HepG2 (cell line): ENCODE data around the gene SLC25A22. TPM values are rescaled to one million over a fixed set of nuclear protein-coding genes. Genes with fewer than 3 reads are reported as not detected.

Source experiments
- AKAP8 ChIP-seq: sonication (generic); formaldehyde crosslinking; IDR thresholded peaks from 2 replicates; pipeline ENCODE4 v1.5.1; 2020; ENCODE audit warnings: mild to moderate bottlenecking, missing genetic modification reagents
- ARHGAP35 ChIP-seq: sonication (generic); formaldehyde crosslinking; IDR thresholded peaks from 2 replicates; pipeline ENCODE4 v1.9.0; 2022; ENCODE audit warnings: mild to moderate bottlenecking, inconsistent platforms, moderate library complexity, missing genetic modification reagents, borderline replicate concordance
- ARNT2 ChIP-seq: sonication (generic); formaldehyde crosslinking; IDR thresholded peaks from 2 replicates; pipeline ENCODE4 v1.8.0; 2022; ENCODE audit warnings: mild to moderate bottlenecking, low read depth, missing genetic modification reagents, moderate library complexity
- ATAD3A ChIP-seq: sonication (generic); formaldehyde crosslinking; IDR thresholded peaks from 2 replicates; pipeline ENCODE4 v1.4.0; 2020; ENCODE audit warnings: missing genetic modification reagents
- ATF7-NPFF ChIP-seq: sonication (generic); formaldehyde crosslinking; IDR thresholded peaks from 2 replicates; pipeline ENCODE4 v1.8.1; 2023; ENCODE audit warnings: mild to moderate bottlenecking, low read depth, missing genetic modification reagents, moderate library complexity
- MED1 ChIP-seq: sonication (generic); formaldehyde crosslinking; IDR thresholded peaks from 2 replicates; pipeline ENCODE4 v1.4.0; 2020; ENCODE audit warnings: missing genetic modification reagents
- RBFOX2 ChIP-seq: fragments of 200-400 bp; formaldehyde crosslinking; IDR thresholded peaks from 2 replicates; pipeline ENCODE4 v1.6.1; 2017; ENCODE audit warnings: low read depth, mild to moderate bottlenecking, low read length
- STAG1 ChIP-seq: sonication (generic); formaldehyde crosslinking; IDR thresholded peaks from 2 replicates; pipeline ENCODE4 v1.4.0; 2020; ENCODE audit warnings: missing genetic modification reagents
- ZNF12 ChIP-seq: sonication (generic); formaldehyde crosslinking; IDR thresholded peaks from 2 replicates; pipeline ENCODE4 v1.5.0; 2020; ENCODE audit warnings: missing genetic modification reagents
- ZNF510 ChIP-seq: sonication (generic); formaldehyde crosslinking; IDR thresholded peaks from 2 replicates; pipeline ENCODE4 v1.4.0; 2020; ENCODE audit warnings: low read depth, mild to moderate bottlenecking, missing genetic modification reagents
- ZNF558 ChIP-seq: sonication (generic); formaldehyde crosslinking; IDR thresholded peaks from 2 replicates; pipeline ENCODE4 v1.9.0; 2022; ENCODE audit warnings: mild to moderate bottlenecking, missing genetic modification reagents, borderline replicate concordance
- ZNF614 ChIP-seq: IDR thresholded peaks from 2 replicates; pipeline ENCODE4 v1.6.1; 2018; ENCODE audit warnings: missing biosample characterization, missing genetic modification reagents, inconsistent platforms, borderline replicate concordance
- polyA plus RNA-seq, 8 experiments: library from polyadenylated mRNA; depleted of rRNA in 3 of 8; stranded (reverse) in 7 of 8; unstranded in 1 of 8; fragments of >200 nt; fragmentation: Illumina TruSeq in 4 of 8; extraction: Trizol in 4 of 8; gene quantifications; 2 replicates each; pipeline versions ENCODE4 v1.2.1 to v1.2.3, GENCODE V29; 2011 to 2016; ENCODE audit warnings: low read depth in 4 of 8, missing spikeins in 1 of 8, mixed read lengths in 1 of 8; ENCODE audit not compliant: insufficient read depth in 1 of 8
- total RNA-seq, 5 experiments: library from RNA; depleted of rRNA; stranded (reverse); fragments of >200 nt; fragmentation: Illumina TruSeq; extraction: Trizol; gene quantifications; 2 replicates each; pipeline ENCODE4 v1.2.3, GENCODE V29; 2016; ENCODE audit warnings: low read depth in 1 of 5
- TF ChIP-seq, protein P1 (sequence below): sonication (generic); formaldehyde crosslinking; IDR thresholded peaks from 2 replicates; pipeline ENCODE4 v1.5.0; 2020; ENCODE audit warnings: mild to moderate bottlenecking, missing genetic modification reagents, borderline replicate concordance
- TF ChIP-seq, protein P2 (sequence below): sonication (generic); formaldehyde crosslinking; IDR thresholded peaks from 2 replicates; pipeline ENCODE4 v1.8.0; 2022; ENCODE audit warnings: missing genetic modification reagents, mild to moderate bottlenecking, borderline replicate concordance
- TF ChIP-seq, protein P3 (sequence below): sonication (generic); formaldehyde crosslinking; IDR thresholded peaks from 2 replicates; pipeline ENCODE4 v1.4.0; 2020; ENCODE audit warnings: mild to moderate bottlenecking, low read depth, missing genetic modification reagents
- TF ChIP-seq, protein P4 (sequence below): sonication (generic); formaldehyde crosslinking; IDR thresholded peaks from 2 replicates; pipeline ENCODE4 v1.5.1; 2020; ENCODE audit warnings: missing genetic modification reagents, mild to moderate bottlenecking, borderline replicate concordance

Gene SLC25A22
- total and polyA plus RNA-seq, 2 of the 13 experiments (the other 11 are each of a cell fraction or from before 2014, with no cell fraction given): 12.4 to 19.2 TPM

DNA sequence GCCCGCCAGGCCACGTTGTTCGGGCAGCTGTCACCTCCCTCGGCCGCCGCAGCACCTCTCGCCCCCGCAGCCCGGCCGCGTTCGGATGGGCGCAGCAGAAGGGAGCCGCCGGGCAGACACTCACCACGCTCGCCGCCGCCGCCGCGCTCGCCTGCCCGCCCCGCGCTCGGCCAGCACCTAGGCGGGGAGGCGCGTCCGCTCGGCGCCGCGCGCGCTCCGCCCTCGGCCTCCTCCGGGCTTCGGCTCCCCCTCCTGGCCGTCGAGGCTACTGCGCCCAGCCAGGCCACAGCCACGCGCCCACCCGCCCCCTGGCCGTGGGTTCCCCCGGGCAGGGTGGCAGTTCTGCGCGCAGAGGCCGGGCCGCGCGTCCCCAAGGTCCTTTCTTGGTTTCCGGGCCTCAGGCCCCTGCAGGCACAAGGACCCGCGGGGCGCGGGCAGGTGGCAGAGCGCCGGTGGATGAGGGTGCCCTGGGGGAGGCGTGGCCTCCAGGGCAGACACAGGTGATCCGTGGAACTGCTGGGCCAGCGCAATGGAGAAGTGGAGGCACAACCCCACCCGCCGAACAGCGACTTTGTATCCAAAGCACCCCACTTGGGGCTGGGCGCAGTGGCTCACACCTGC, at the start of gene SLC25A22 (continued):
- TF ChIP-seq, protein P1, sequence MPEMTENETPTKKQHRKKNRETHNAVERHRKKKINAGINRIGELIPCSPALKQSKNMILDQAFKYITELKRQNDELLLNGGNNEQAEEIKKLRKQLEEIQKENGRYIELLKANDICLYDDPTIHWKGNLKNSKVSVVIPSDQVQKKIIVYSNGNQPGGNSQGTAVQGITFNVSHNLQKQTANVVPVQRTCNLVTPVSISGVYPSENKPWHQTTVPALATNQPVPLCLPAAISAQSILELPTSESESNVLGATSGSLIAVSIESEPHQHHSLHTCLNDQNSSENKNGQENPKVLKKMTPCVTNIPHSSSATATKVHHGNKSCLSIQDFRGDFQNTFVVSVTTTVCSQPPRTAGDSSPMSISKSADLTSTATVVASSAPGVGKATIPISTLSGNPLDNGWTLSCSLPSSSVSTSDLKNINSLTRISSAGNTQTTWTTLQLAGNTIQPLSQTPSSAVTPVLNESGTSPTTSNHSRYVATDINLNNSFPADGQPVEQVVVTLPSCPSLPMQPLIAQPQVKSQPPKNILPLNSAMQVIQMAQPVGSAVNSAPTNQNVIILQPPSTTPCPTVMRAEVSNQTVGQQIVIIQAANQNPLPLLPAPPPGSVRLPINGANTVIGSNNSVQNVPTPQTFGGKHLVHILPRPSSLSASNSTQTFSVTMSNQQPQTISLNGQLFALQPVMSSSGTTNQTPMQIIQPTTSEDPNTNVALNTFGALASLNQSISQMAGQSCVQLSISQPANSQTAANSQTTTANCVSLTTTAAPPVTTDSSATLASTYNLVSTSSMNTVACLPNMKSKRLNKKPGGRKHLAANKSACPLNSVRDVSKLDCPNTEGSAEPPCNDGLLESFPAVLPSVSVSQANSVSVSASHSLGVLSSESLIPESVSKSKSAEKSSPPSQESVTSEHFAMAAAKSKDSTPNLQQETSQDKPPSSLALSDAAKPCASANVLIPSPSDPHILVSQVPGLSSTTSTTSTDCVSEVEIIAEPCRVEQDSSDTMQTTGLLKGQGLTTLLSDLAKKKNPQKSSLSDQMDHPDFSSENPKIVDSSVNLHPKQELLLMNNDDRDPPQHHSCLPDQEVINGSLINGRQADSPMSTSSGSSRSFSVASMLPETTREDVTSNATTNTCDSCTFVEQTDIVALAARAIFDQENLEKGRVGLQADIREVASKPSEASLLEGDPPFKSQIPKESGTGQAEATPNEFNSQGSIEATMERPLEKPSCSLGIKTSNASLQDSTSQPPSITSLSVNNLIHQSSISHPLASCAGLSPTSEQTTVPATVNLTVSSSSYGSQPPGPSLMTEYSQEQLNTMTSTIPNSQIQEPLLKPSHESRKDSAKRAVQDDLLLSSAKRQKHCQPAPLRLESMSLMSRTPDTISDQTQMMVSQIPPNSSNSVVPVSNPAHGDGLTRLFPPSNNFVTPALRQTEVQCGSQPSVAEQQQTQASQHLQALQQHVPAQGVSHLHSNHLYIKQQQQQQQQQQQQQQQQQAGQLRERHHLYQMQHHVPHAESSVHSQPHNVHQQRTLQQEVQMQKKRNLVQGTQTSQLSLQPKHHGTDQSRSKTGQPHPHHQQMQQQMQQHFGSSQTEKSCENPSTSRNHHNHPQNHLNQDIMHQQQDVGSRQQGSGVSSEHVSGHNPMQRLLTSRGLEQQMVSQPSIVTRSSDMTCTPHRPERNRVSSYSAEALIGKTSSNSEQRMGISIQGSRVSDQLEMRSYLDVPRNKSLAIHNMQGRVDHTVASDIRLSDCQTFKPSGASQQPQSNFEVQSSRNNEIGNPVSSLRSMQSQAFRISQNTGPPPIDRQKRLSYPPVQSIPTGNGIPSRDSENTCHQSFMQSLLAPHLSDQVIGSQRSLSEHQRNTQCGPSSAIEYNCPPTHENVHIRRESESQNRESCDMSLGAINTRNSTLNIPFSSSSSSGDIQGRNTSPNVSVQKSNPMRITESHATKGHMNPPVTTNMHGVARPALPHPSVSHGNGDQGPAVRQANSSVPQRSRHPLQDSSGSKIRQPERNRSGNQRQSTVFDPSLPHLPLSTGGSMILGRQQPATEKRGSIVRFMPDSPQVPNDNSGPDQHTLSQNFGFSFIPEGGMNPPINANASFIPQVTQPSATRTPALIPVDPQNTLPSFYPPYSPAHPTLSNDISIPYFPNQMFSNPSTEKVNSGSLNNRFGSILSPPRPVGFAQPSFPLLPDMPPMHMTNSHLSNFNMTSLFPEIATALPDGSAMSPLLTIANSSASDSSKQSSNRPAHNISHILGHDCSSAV (CRISPR knock-in tag): no peak
- TF ChIP-seq ZNF614 (CRISPR knock-in tag) (0 out of 2 replicates have a peak, but pooled peaks have one; percentile 13), ATF7-NPFF (CRISPR knock-in tag) (peak; percentile 67; the same call in 1 of the 2 replicates), ZNF12 (CRISPR knock-in tag) (no peak), MED1 (CRISPR knock-in tag) (no peak), STAG1 (CRISPR knock-in tag) (peak; percentile 62), AKAP8 (no peak), RBFOX2 (peak; percentile 68), ARNT2 (CRISPR knock-in tag) (peak; percentile 84; the same call in 1 of the 2 replicates), ZNF558 (CRISPR knock-in tag) (no peak), ATAD3A (CRISPR knock-in tag) (no peak), ZNF510 (CRISPR knock-in tag) (no peak), ARHGAP35 (CRISPR knock-in tag) (no peak)
- TF ChIP-seq, protein P2, sequence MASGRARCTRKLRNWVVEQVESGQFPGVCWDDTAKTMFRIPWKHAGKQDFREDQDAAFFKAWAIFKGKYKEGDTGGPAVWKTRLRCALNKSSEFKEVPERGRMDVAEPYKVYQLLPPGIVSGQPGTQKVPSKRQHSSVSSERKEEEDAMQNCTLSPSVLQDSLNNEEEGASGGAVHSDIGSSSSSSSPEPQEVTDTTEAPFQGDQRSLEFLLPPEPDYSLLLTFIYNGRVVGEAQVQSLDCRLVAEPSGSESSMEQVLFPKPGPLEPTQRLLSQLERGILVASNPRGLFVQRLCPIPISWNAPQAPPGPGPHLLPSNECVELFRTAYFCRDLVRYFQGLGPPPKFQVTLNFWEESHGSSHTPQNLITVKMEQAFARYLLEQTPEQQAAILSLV (CRISPR knock-in tag): 0 out of 2 replicates have a peak, but pooled peaks have one; percentile 5
- TF ChIP-seq, protein P3, sequence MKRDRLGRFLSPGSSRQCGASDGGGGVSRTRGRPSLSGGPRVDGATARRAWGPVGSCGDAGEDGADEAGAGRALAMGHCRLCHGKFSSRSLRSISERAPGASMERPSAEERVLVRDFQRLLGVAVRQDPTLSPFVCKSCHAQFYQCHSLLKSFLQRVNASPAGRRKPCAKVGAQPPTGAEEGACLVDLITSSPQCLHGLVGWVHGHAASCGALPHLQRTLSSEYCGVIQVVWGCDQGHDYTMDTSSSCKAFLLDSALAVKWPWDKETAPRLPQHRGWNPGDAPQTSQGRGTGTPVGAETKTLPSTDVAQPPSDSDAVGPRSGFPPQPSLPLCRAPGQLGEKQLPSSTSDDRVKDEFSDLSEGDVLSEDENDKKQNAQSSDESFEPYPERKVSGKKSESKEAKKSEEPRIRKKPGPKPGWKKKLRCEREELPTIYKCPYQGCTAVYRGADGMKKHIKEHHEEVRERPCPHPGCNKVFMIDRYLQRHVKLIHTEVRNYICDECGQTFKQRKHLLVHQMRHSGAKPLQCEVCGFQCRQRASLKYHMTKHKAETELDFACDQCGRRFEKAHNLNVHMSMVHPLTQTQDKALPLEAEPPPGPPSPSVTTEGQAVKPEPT (CRISPR knock-in tag): no peak
- TF ChIP-seq, protein P4, sequence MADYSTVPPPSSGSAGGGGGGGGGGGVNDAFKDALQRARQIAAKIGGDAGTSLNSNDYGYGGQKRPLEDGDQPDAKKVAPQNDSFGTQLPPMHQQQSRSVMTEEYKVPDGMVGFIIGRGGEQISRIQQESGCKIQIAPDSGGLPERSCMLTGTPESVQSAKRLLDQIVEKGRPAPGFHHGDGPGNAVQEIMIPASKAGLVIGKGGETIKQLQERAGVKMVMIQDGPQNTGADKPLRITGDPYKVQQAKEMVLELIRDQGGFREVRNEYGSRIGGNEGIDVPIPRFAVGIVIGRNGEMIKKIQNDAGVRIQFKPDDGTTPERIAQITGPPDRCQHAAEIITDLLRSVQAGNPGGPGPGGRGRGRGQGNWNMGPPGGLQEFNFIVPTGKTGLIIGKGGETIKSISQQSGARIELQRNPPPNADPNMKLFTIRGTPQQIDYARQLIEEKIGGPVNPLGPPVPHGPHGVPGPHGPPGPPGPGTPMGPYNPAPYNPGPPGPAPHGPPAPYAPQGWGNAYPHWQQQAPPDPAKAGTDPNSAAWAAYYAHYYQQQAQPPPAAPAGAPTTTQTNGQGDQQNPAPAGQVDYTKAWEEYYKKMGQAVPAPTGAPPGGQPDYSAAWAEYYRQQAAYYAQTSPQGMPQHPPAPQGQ: no peak
